IMR-90 (cell line): ENCODE data around the gene PNCK. TPM values are rescaled to one million over a fixed set of nuclear protein-coding genes. Genes with fewer than 3 reads are reported as not detected.
"Not testable (repeated sequence)": the region's sequence is repeated elsewhere in the genome, so short reads cannot be mapped to it uniquely, and the experiment has no call there.

Experiments used
- ATAC-seq: fragments of 200-7000 bp; cut with Tn5 transposase; 2 replicates; pipeline ENCODE4 v1.9.1; 2020; ENCODE audit warnings: low read depth, mild to moderate bottlenecking, moderate library complexity
- BruUV-seq: library from RNA; stranded (reverse); fragments of 400-500 nt; replicated peaks from 2 replicates; lab custom pipeline; 2021; lab: Mats Ljungman, UMichigan
- CTCF ChIA-PET: fragments of 300-600 bp; formaldehyde crosslinking; extraction: SDS; loops from one replicate; lab custom pipeline; 2021; ENCODE audit warnings: antibody characterized with exemption; lab: Yijun Ruan, JAX
- POLR2A ChIA-PET: fragments of 300-600 bp; sonication (Branson Sonifier 250); formaldehyde crosslinking; loops from one replicate; lab custom pipeline; 2022; ENCODE audit warnings: antibody characterized with exemption; ENCODE audit not compliant: unreplicated experiment; lab: Charles Lee
- DNase-seq: peaks from one replicate; pipeline ENCODE4 v3.0.0; 2013
- H2AFZ ChIP-seq: replicated peaks from 2 replicates; pipeline ENCODE3; 2013; ENCODE audit warnings: low read length, mild to moderate bottlenecking; ENCODE audit not compliant: poor library complexity
- H2AK5ac ChIP-seq: 2 replicates; pipeline ENCODE4 v1.6.1; 2013; ENCODE audit warnings: low read depth, low read length, inconsistent platforms
- H2AK9ac ChIP-seq: replicated peaks from 2 replicates; pipeline ENCODE3; 2013; ENCODE audit warnings: mild to moderate bottlenecking, low read depth, low read length, moderate library complexity; ENCODE audit not compliant: poor library complexity
- H2BK120ac ChIP-seq: 2 replicates; pipeline ENCODE4 v1.6.1; 2013; ENCODE audit warnings: low read depth, low read length, inconsistent platforms
- H2BK15ac ChIP-seq: 3 replicates; pipeline ENCODE4 v1.6.1; 2013; ENCODE audit warnings: low read depth, low read length, inconsistent platforms
- H2BK20ac ChIP-seq: 2 replicates; pipeline ENCODE4 v1.6.1; 2013; ENCODE audit warnings: low read depth, mild to moderate bottlenecking, inconsistent platforms, low read length, moderate library complexity
- H2BK5ac ChIP-seq: 2 replicates; pipeline ENCODE4 v1.6.1; 2013; ENCODE audit warnings: mild to moderate bottlenecking, low read depth, low read length, inconsistent platforms; ENCODE audit not compliant: poor library complexity, severe bottlenecking
- H3K14ac ChIP-seq: replicated peaks from 2 replicates; pipeline ENCODE4 v1.6.1; 2013; ENCODE audit warnings: low read depth, low read length, inconsistent platforms
- H3K18ac ChIP-seq: 2 replicates; pipeline ENCODE4 v1.6.1; 2013; ENCODE audit warnings: low read depth, low read length, control low read depth
- H3K23ac ChIP-seq: 2 replicates; pipeline ENCODE4 v1.6.1; 2013; ENCODE audit warnings: low read depth, low read length, inconsistent platforms
- H3K27ac ChIP-seq: 2 replicates; pipeline ENCODE4 v1.5.1; 2013; ENCODE audit warnings: mild to moderate bottlenecking, control low read depth, low read length; ENCODE audit not compliant: insufficient read depth
- H3K27me3 ChIP-seq: 2 replicates; pipeline ENCODE4 v1.6.1; 2013; ENCODE audit warnings: low read length; ENCODE audit not compliant: control insufficient read depth, insufficient read depth
- H3K36me3 ChIP-seq: 2 replicates; pipeline ENCODE4 v1.6.1; 2013; ENCODE audit warnings: low read length, mixed read lengths; ENCODE audit not compliant: control insufficient read depth, insufficient read depth
- H3K4ac ChIP-seq: 2 replicates; pipeline ENCODE4 v1.6.1; 2013; ENCODE audit warnings: low read depth, low read length, inconsistent platforms
- H3K4me1 ChIP-seq: 2 replicates; pipeline ENCODE4 v1.6.1; 2013; ENCODE audit warnings: low read length, mixed read lengths; ENCODE audit not compliant: control insufficient read depth, insufficient read depth
- H3K4me2 ChIP-seq: 2 replicates; pipeline ENCODE4 v1.6.1; 2013; ENCODE audit warnings: low read depth, mild to moderate bottlenecking, control low read depth, low read length, moderate library complexity
- H3K4me3 ChIP-seq: 2 replicates; pipeline ENCODE4 v1.5.1; 2013; ENCODE audit warnings: low read depth, mild to moderate bottlenecking, control low read depth, low read length, moderate library complexity; ENCODE audit not compliant: insufficient read depth
- H3K56ac ChIP-seq: 2 replicates; pipeline ENCODE4 v1.6.1; 2013; ENCODE audit warnings: low read length, inconsistent platforms; ENCODE audit not compliant: insufficient read depth; ENCODE audit errors: extremely low read depth
- H3K79me1 ChIP-seq, 2 experiments: 2 replicates each; pipeline ENCODE4 v1.6.1; 2013; ENCODE audit warnings: low read length in 2 of 2, inconsistent platforms in 1 of 2, low read depth in 1 of 2
- H3K9ac ChIP-seq: 2 replicates; pipeline ENCODE4 v1.6.1; 2013; ENCODE audit warnings: low read depth, low read length, control low read depth
- H3K9me1 ChIP-seq: 2 replicates; pipeline ENCODE4 v1.6.1; 2013; ENCODE audit warnings: low read length, inconsistent platforms; ENCODE audit not compliant: insufficient read depth
- H3K9me3 ChIP-seq: 2 replicates; pipeline ENCODE4 v1.6.1; 2013; ENCODE audit warnings: low read length; ENCODE audit not compliant: control insufficient read depth, insufficient read depth
- H4K20me1 ChIP-seq: 2 replicates; pipeline ENCODE4 v1.6.1; 2013; ENCODE audit warnings: low read length, inconsistent platforms; ENCODE audit not compliant: insufficient read depth
- H4K5ac ChIP-seq: 2 replicates; pipeline ENCODE4 v1.6.1; 2013; ENCODE audit warnings: mild to moderate bottlenecking, low read depth, low read length, control low read depth
- H4K8ac ChIP-seq, 2 experiments: 2 replicates each; pipeline ENCODE4 v1.6.1; 2013; ENCODE audit warnings: low read depth in 2 of 2, low read length in 2 of 2, control low read depth in 1 of 2, inconsistent platforms in 1 of 2
- H4K91ac ChIP-seq: 2 replicates; pipeline ENCODE4 v1.6.1; 2013; ENCODE audit warnings: low read depth, low read length, inconsistent platforms; ENCODE audit not compliant: insufficient read depth
- WGBS, 2 experiments: methylation state at CpG; one replicate each; pipeline versions ENCODE4 v1.1.5 to v1.1.7; 2013; ENCODE audit warnings: missing lambda C conversion rate in 2 of 2; ENCODE audit not compliant: insufficient read length in 1 of 2; ENCODE audit errors: extremely low coverage in 2 of 2; 5-methylcytosine and 5-hydroxymethylcytosine counted together
- dilution Hi-C: fragments of 300-500 bp; cut with HindIII; formaldehyde crosslinking; loops from one replicate; pipeline ENCODE4 v1.14.3; 2018; ENCODE audit warnings: low sequenced_read_pairs; ENCODE audit not compliant: unreplicated experiment
- in situ Hi-C: fragments of 300-500 bp; cut with MboI; formaldehyde crosslinking; loops from 3 replicates; pipeline ENCODE4 v1.14.3; 2019; ENCODE audit warnings: low sequenced_read_pairs, inconsistent platforms, mixed read lengths
- intact Hi-C: fragments of 100-400 bp; cut with micrococcal nuclease; formaldehyde crosslinking; loops from 2 replicates; pipeline ENCODE4 v1.10.0; 2022
- polyA plus RNA-seq, 3 experiments: library from polyadenylated mRNA; depleted of rRNA; stranded (reverse); fragments of >200 nt; gene quantifications; 2 replicates each; pipeline ENCODE4 v1.2.3, GENCODE V29; 2012; ENCODE audit warnings: low replicate concordance in 1 of 3
- total RNA-seq: library from RNA; depleted of rRNA; stranded (reverse); fragments of >200 nt; gene quantifications from 2 replicates; pipeline ENCODE4 v1.2.3, GENCODE V29; 2012

PNCK gene
- total and polyA plus RNA-seq, 2 of the 4 experiments (the other 2 are of a cell fraction): 0.18 to 0.22 TPM

GRCh38 chrX:153705403-153706060 lies 31.9 kb upstream of the PNCK start:
- H4K5ac ChIP-seq, DNase-seq, H3K9ac ChIP-seq, H2BK5ac ChIP-seq, H4K20me1 ChIP-seq, H2BK20ac ChIP-seq, H3K27ac ChIP-seq, H3K79me1 ChIP-seq, H3K4ac ChIP-seq, H4K91ac ChIP-seq, dilution Hi-C loops, H3K27me3 ChIP-seq, intact Hi-C loops, H3K4me1 ChIP-seq, H3K4me3 ChIP-seq, H2AK9ac ChIP-seq, H2BK120ac ChIP-seq, H3K23ac ChIP-seq, H3K4me2 ChIP-seq, in situ Hi-C loops, CTCF ChIA-PET, H4K8ac ChIP-seq, ATAC-seq, H3K56ac ChIP-seq, H3K14ac ChIP-seq, H2AK5ac ChIP-seq, H2BK15ac ChIP-seq, H3K18ac ChIP-seq, H3K9me3 ChIP-seq, BruUV-seq, POLR2A ChIA-PET, H2AFZ ChIP-seq, H3K9me1 ChIP-seq: not testable (repeated sequence)
- 76% methylated on average over 14 of the region's 18 CpGs; no CpG with 5 or more reads in 1 of the 2 experiments for WGBS, 2 experiments
- peaks cover 24% of the 10 kb centered on the region for H3K36me3 ChIP-seq

- CTCF ChIA-PET, H4K5ac ChIP-seq, POLR2A ChIA-PET, H3K18ac ChIP-seq, H4K8ac ChIP-seq, dilution Hi-C loops, DNase-seq, ATAC-seq, H3K27me3 ChIP-seq, H3K79me1 ChIP-seq, H3K56ac ChIP-seq, H3K23ac ChIP-seq, H2AK9ac ChIP-seq, H2AFZ ChIP-seq, H2AK5ac ChIP-seq, H2BK20ac ChIP-seq, H3K4me2 ChIP-seq, H2BK5ac ChIP-seq, H4K20me1 ChIP-seq, H2BK120ac ChIP-seq, H3K14ac ChIP-seq, H3K9ac ChIP-seq, intact Hi-C loops, H3K4ac ChIP-seq, H3K4me1 ChIP-seq, in situ Hi-C loops, H3K4me3 ChIP-seq, H3K9me1 ChIP-seq, H2BK15ac ChIP-seq, H3K9me3 ChIP-seq, H4K91ac ChIP-seq, BruUV-seq, H3K27ac ChIP-seq: not testable (repeated sequence)
- peaks cover 21% of the 10 kb centered on the region for H3K36me3 ChIP-seq
- no CpG with 5 or more reads among the region's 12 CpGs for WGBS, 2 experiments
Observed at GRCh38 chrX:153704631-153705402, 31.2 kb upstream of the PNCK start.
